Right renal cortex interstitium (tissue), 3 donors: ENCODE results near the gene DDB1. TPM values are rescaled to one million over a fixed set of nuclear protein-coding genes. Genes with fewer than 3 reads are reported as not detected.

Source experiments
- polyA plus RNA-seq, 3 donors: library from polyadenylated mRNA; unstranded; fragments of 120-200 nt; gene quantifications; one replicate each; pipeline ENCODE4 v1.2.1, GENCODE V29; 2013; ENCODE audit not compliant: insufficient read length in 3 of 3

Gene DDB1
- polyA plus RNA-seq, 3 donors: 226 to 239 (median 238) TPM

Other genes with a start within 250 kb of the DDB1 start
- under 1 TPM; 0.04 to 0.08 (median 0.08) TPM for gene CD5, start 230.6 kb downstream of the DDB1 start, polyA plus RNA-seq
- 10 to 100 TPM; 14.0 to 17.0 (median 15.5) TPM for gene VPS37C, start 171.7 kb downstream of the DDB1 start, polyA plus RNA-seq
- under 1 TPM in 2 of 3 donors, not detected in 1; 0.25 to 0.40 TPM for gene PGA3, start 129.6 kb downstream of the DDB1 start, polyA plus RNA-seq
- gene PGA4, start 110.8 kb downstream of the DDB1 start, polyA plus RNA-seq: under 1 TPM; 0.43 to 0.62 (median 0.54) TPM
- under 1 TPM in 1 of 3 donors, not detected in 2; 0.17 TPM for gene PGA5, start 91.9 kb downstream of the DDB1 start, polyA plus RNA-seq
- gene VWCE, start 37.8 kb downstream of the DDB1 start, polyA plus RNA-seq: 1 to 10 TPM; 1.3 to 1.6 (median 1.3) TPM
- 10 to 100 TPM; 44.5 to 52.0 (median 50.0) TPM for gene TKFC, start 123 bp upstream of the DDB1 start, polyA plus RNA-seq
- gene CYB561A3, start 28.8 kb upstream of the DDB1 start, polyA plus RNA-seq: 10 to 100 TPM; 22.2 to 28.3 (median 27.5) TPM
- gene TMEM138, start 29.3 kb upstream of the DDB1 start, polyA plus RNA-seq: 10 to 100 TPM; 45.7 to 48.3 (median 46.2) TPM
- gene TMEM216, start 59.5 kb upstream of the DDB1 start, polyA plus RNA-seq: 10 to 100 TPM; 35.4 to 37.4 (median 37.4) TPM
- 10 to 100 TPM; 90.3 to 98.1 (median 91.8) TPM for gene CPSF7, start 96.9 kb upstream of the DDB1 start, polyA plus RNA-seq
- 10 to 100 TPM; 40.5 to 47.4 (median 45.1) TPM for gene SDHAF2, start 97.0 kb upstream of the DDB1 start, polyA plus RNA-seq
- gene LRRC10B, start 175.6 kb upstream of the DDB1 start, polyA plus RNA-seq: 1 to 10 TPM in 1 of 3 donors, under 1 TPM in 2; 0.72 to 1.1 (median 0.95) TPM
- gene SYT7, start 248.0 kb upstream of the DDB1 start, polyA plus RNA-seq: 1 to 10 TPM; 3.6 to 5.6 (median 5.1) TPM